NCI-H1436 treated with DMSO at 0.1 percent for 48 hours (cell line): ENCODE results near the gene FAM120AOS.
A peak's percentile ranks its signal among the peaks of the same experiment; 100 is the strongest.
"Not testable (repeated sequence)": the region's sequence is repeated elsewhere in the genome, so short reads cannot be mapped to it uniquely, and the experiment has no call there.

Source experiments
- DNase-seq: peaks from one replicate; lab custom pipeline; 2025; lab: John Stamatoyannopoulos, UW

The FAM120AOS gene

GRCh38 chr9:93467062-93467416, 13.7 kb upstream of the FAM120AOS start:
- no peak for DNase-seq

DNA sequence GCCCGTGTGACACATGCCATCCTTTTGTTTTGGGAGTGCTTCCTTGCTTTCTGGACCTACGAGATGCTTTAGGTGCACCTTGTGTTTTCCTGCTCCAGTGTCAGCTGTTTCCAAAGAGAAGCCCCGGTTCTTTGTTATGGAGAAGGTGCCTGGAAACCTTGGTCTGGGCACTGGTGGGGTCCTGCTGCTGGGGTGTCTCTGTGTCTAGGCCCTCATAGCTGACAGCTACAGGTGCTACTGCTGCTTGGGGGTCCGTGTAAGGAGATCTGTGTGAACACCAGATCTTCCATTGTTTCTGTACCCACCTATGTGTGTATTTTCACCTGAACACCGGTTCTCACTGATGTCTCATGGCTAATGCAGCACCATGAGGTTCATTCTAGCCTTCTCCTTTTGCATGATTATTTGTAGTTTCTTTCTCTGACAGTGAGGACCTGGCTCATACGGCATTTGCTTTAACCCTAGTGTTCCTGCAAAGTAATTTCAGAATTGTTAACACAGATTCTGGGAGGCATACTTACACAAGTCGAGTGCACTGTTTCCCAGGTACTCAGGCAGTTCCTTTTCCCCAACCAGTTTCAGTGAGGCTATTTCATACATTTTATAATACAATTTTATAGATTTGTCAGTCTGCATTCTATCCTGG, 13.2 kb upstream of the FAM120AOS start:
- no peak for DNase-seq

DNA sequence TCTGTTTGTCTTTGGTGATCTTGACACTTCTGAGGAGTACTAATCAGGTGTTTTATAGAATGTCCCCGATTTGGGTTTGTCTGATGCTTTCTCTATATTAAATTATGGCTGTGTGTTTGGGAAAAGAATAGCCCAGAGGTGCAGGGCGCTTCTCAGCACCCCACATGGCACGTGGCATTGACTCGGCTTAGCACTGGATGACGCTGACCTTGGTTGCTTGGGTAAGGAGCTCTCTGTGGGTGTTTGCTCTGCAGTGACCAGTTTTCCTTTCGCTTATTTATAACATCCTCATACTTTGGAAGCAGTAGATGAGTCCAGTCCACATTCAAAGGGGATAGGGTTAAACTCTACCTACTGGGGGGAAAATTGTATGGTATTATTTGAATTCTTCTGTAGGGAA, 12.5 kb upstream of the FAM120AOS start:
- DNase-seq, result no peak

DNA sequence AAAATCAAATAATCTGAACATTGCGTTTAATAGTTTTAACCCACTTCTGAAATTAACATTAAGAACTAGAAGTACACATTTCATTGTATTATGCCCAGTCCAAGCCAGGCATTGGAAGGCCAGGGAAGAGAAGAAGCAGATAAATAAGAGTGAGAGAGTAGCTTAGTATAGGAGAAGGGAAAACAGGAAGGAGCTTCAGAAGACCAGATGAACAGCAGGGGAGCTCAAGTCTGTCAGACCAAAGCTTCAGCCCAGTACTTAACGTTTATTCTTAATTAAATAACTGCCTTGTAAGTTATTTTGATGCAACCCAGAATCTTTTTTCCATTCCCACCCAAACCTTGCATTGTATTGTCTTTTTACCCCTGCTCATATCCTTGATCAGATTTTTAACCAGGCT, 11.5 kb upstream of the FAM120AOS start:
- DNase-seq, result no peak

- DNase-seq, result no peak
Measured at GRCh38 chr9:93464395-93464794, 11.0 kb upstream of the FAM120AOS start.

DNA sequence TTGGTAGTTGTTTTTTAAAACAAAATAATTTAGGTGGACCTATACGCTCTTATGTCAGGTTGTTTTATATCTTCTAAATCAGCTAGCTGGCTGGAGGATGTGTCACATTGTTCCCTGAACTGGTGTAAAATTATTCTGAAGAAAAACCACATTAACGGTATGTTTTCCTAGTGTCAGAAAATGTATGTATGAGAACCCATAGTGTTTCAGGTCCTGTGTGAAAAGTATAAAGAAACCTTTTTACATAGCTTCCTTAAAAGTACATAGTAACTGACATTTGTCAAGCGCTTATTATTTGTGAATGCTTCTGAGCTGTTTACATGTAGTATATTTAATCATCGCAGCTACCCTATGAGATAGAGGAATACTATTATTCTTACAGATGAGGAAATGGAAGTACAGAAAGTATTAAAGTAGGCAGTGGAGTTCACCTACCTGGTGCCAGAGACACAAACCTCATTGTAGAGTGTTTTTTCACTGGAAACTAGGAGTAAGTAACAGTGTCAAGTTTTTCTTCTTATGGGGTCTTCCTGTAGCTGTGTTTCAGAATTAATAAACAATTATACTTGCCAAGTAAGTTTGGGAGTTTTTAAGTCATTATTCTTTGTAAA, 10.4 kb upstream of the FAM120AOS start:
- no peak for DNase-seq

- no peak for DNase-seq
Measured at GRCh38 chr9:93461821-93462220, 8.4 kb upstream of the FAM120AOS start.

- no peak for DNase-seq
Measured at GRCh38 chr9:93461414-93461743, 8.0 kb upstream of the FAM120AOS start.

GRCh38 chr9:93460689-93461413, 7.5 kb upstream of the FAM120AOS start:
- DNase-seq, result no peak

DNA sequence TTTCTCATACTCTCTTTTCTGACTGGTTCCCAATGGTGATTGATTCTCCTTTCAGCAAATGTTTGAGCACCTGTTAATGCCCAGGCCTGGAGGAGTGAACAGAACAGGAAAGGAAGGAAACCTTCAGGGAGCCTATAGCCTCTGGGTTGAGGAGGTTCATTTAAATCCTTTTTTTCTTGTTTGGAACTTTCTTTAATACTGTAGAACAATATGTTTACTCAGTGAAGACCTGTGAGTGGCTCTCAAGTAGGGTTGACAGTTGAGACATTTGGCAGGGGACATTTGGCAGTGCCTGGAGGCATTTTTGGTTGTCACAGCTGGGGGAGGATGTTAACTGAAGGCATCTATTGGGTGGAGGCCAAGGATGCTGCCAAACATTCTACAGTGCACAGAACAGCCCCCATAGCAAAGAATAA, 6.1 kb upstream of the FAM120AOS start:
- no peak for DNase-seq

DNA sequence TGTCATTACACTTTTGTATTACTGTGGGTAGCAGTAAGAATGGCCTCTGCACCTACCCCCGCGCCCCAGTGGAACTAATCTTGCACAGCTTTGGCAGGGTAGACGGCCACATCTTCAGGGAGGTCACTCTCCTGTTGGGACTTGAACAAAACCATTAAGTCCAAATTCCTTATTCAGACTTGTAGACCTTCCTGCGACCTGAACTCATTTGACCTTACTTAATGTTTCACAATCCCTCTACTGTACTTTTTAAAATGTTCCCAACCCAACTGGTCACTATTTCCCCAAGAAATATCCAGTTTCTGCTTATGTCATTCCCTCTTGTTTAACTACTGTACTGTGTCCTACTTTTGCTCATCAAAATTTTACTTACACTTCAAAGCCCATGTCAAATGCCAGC, 5.3 kb upstream of the FAM120AOS start:
- DNase-seq, result no peak

DNA sequence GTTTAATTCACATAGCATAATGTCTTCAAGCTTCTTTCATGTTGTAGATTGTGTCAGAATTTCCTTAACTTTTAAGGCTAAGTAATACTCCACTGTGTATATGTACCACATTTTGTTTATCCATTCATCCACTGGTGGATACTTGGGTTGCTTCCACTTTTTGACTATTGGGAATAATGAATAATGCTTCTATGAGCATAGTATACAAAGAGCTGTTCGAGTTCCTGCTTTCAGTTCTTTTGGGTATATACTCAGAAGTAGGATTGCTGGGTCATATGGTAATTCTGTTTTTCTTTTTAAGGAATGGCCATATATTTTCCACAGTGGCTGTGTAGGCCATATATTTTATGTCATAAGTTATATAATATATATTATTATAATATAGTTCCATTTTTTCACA, 3.6 kb upstream of the FAM120AOS start:
- DNase-seq, result no peak

DNA sequence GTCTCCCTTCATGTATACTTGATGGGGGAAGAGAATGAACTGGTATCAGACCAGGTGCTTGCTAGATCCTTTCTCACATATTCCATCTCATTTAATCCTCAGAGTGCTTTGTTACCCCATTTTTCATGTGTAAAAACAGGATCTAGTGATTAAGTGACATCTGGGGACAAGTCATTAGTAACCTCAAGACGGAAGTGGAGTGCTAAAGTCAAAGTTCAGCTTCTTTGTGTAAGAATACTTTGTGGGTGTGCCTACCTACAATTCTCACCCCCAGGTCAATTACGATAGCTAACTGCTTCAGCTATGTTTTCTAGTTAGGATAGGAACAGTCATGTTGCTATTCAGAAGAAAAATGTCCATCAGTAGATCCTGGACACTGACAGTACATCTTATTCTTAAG, 3.1 kb upstream of the FAM120AOS start:
- DNase-seq, result no peak

DNA sequence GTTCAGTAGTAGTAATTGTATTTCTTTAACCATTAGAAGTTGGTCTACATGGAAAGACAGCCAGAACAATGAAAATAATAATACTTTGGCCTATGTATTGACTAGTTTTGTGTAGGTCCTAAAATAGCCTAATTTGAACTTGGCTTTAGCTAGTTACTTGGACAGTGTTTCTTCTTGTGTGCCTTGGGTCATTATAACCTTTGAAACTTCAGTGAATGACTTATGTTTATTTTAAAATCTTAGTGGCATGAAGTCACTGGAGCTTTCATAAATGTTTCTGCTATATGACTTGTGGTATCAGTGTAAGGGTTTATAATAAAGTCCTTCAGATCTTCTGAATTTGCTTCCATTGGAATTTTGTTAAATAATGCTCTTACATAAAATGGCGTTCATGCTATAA, 2.6 kb upstream of the FAM120AOS start:
- no peak for DNase-seq

GRCh38 chr9:93452710-93453046, 703 bp downstream of the FAM120AOS start:
- DNase-seq, result no peak

DNA sequence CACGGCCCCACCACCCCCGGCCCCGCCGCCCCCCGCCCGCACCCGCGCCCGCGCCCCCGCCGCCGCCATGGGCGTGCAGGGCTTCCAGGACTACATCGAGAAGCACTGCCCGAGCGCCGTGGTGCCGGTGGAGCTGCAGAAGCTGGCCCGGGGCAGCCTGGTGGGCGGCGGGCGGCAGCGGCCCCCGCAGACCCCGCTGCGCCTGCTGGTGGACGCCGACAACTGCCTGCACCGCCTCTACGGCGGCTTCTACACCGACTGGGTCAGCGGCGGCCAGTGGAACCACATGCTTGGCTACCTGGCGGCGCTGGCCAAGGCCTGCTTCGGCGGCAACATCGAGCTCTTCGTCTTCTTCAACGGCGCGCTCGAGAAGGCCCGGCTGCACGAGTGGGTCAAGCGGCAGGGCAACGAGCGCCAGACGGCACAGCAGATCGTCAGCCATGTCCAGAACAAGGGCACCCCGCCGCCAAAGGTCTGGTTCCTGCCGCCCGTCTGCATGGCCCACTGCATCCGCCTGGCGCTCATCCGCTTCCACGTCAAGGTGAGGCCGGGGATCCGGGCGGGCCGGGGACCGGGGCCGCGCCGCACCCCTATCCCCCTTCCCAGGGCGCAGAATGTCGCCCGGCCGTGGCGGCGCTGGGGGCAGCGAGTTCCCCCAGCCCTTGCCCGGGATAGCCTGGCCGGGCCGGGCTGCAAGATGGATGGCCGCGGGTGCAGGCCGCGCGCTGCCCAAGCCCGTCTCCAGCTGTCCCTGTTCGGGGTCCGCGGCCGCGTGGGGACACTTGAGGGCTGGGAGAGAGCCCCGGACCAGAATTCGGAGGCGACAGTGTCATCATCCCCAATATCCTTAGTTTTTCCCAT, 1.3 kb downstream of the FAM120AOS start:
- DNase-seq, result no peak

DNA sequence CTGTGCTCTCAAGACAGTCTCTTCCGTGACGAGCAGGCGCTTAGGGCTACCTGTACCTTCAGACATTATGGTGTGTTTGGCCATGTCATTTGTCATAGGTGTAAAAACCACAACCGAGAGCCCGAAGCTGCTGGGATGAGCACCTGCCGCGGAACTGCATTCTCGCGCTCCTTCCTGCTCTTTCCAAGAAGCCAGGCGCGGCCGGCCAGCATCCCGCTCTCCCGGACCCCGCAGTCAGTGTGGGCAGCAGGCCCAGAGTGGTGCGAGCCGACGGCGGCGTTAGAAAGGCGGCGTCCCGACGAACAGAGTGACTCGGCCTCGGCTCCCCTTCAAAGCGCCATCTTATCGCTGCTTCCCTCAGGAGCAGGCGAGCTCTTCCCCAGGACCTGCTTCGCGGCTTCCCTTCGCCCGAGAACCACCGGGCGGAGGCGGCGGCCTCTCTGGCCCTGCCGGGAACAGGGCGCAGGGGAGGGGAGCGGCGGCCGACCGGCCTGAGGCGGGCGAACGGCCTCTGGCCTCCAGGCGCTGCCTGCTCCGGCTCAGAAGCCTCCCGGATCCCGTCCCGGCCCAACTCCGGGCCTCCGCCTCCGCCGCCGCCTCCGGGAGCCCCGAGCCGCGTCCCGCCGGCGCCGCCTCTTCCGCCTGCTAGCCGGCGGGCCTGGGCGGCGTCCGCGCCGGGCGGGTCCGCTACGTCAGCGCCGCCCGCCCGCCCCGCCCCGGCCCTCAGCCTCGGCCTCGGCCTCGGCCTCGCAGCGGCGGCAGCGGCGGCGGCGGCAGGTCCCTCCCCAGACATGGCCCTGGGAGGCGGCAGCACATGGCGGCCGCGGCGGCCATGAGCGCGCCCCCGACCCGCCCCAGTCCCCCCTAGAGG, 2.2 kb downstream of the FAM120AOS start, which contains the start of gene FAM120A:
TSS of gene FAM120A (plus strand) at position 741 of the 871 bp plus-strand sequence. CDS start 231 bp downstream, outside the sequence.
- DNase-seq, result peak; percentile 2

GRCh38 chr9:93447655-93448054, 5.7 kb downstream of the FAM120AOS start:
- DNase-seq, result no peak

DNA sequence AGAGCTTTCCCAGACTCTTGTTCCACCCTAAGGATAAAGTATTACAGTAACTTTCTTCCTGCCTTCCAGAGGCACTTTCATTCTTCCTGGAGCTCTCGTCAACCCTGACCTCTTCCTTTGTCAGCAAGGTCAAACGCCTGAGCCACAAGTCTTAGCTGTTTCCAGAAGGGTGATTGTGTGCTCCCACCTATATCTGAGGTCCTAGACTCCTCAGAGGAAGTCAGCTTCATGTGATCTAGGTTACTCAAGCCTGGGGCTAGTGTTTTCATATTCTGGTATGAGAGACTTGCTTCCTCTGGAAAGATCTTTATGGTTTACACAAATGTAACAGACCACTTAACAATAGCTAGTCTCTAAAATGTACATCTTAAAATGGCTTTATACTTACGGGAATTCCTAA, 7.3 kb downstream of the FAM120AOS start:
- no peak for DNase-seq

DNA sequence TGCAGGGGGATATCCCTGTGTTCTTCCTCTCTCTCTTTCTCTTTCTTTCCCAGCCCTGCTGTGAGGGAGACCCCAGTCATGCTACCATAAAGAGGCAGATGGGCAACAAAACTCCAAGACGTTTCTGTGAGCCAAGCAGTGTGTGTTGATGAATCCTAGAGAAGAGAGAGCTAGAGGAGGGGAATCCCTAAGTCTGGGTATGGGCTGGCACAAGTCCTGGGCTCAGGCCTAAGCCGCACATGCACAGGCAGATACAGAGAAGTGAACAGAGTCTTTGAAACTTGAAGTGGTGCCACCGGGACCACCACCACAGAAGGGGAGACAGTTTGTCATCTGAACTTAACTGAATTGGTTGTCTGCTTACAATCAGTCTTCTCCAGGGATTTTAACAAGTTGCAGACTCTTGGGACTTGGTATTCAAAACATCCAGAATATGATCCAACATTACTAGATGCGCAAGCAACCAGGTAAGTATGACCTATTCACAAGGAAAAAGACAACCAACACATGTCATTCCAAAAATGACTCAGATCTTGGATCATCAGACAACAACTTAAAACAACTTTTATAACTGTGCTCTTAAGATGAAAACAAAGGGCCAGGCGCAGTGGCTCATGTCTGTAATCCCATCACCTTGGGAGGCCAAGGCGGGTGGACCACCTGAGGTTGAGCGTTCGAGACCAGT, 12.3 kb downstream of the FAM120AOS start:
- DNase-seq, result no peak

GRCh38 chr9:93439301-93439700, 14.1 kb downstream of the FAM120AOS start:
- not testable (repeated sequence) for DNase-seq
